Sigmoid colon (tissue), 7 donors: ENCODE measurements around the gene GPR142. TPM values are rescaled to one million over a fixed set of nuclear protein-coding genes. Genes with fewer than 3 reads are reported as not detected.
"Not testable (repeated sequence)": the region's sequence is repeated elsewhere in the genome, so short reads cannot be mapped to it uniquely, and the experiment has no call there.

ENCODE experiments used
- DNase-seq: peaks from one replicate; pipeline ENCODE4 v3.0.0-alpha.2; 2019
- H3K27ac ChIP-seq, 4 donors: fragments of 200-600 bp; sonication (generic); one replicate each; pipeline ENCODE4 v1.5.1; 2016 to 2019; ENCODE audit warnings: mild to moderate bottlenecking in 1 of 4
- H3K27me3 ChIP-seq, 3 donors: fragments of 200-600 bp; sonication (generic); one replicate each; pipeline ENCODE4 v1.5.1; 2019; ENCODE audit warnings: mild to moderate bottlenecking in 1 of 3
- H3K36me3 ChIP-seq, 4 donors: fragments of 200-600 bp; sonication (generic); one replicate each; pipeline ENCODE4 v1.5.1; 2016 to 2019
- H3K4me1 ChIP-seq, 4 donors: fragments of 200-600 bp; sonication (generic); one replicate each; pipeline ENCODE4 v1.5.1; 2017 to 2019
- H3K4me3 ChIP-seq, 4 donors: fragments of 200-600 bp; sonication (generic); one replicate each; pipeline ENCODE4 v1.5.1; 2017 to 2019; ENCODE audit warnings: mild to moderate bottlenecking in 2 of 4, moderate library complexity in 1 of 4
- H3K9me3 ChIP-seq, 4 donors: fragments of 200-600 bp in 3 of 4; sonication (generic) in 3 of 4; one replicate each; pipeline versions ENCODE4 v1.5.1 to v1.6.1; 2013 to 2019
- CTCF ChIP-seq, 4 experiments: fragments of 450-650 bp in 3 of 4; fragments of 200-600 bp in 1 of 4; IDR thresholded peaks; one replicate each; pipeline ENCODE4 v1.5.1; 2016 to 2019; ENCODE audit warnings: antibody characterized with exemption in 4 of 4, mild to moderate bottlenecking in 3 of 4, moderate library complexity in 2 of 4
- EP300 ChIP-seq, 4 donors: sonication (generic); formaldehyde crosslinking; IDR thresholded peaks; one replicate each; pipeline ENCODE4 v1.6.1; 2017; ENCODE audit warnings: antibody characterized with exemption in 4 of 4
- POLR2A ChIP-seq, 2 donors: fragments of 450-650 bp; IDR thresholded peaks; one replicate each; pipeline ENCODE4 v1.6.1; 2016; ENCODE audit warnings: antibody characterized with exemption in 2 of 2, mild to moderate bottlenecking in 2 of 2, moderate library complexity in 2 of 2
- POLR2AphosphoS5 ChIP-seq, 4 donors: sonication (generic); formaldehyde crosslinking; IDR thresholded peaks; one replicate each; pipeline ENCODE4 v1.6.1; 2017; ENCODE audit warnings: antibody characterized with exemption in 4 of 4
- WGBS, 2 donors: extraction: QIAGEN DNeasy Blood & Tissue Kit; methylation state at CpG; one replicate each; pipeline ENCODE4 v1.1.7; 2013; 5-methylcytosine and 5-hydroxymethylcytosine counted together
- intact Hi-C: fragments of 100-400 bp; cut with DNase I; formaldehyde crosslinking; loops from one replicate; pipeline ENCODE4 v1.15.1; 2023
- polyA plus RNA-seq, 3 donors: library from polyadenylated mRNA; stranded (reverse); fragments of 200-250 nt; gene quantifications; one replicate each; pipeline ENCODE4 v1.2.3, GENCODE V29; 2013
- total RNA-seq, 4 donors: library from RNA; depleted of rRNA; stranded (reverse); fragments of >200 nt; gene quantifications; one replicate each; pipeline ENCODE4 v1.1.0, GENCODE V29; 2016
- donor health status: healthy with polysubstance abuse.
- donor health status: Bipolar disorder and iron deficiency.
- donor health status: healthy.

GPR142 gene
- total and polyA plus RNA-seq, 7 donors, result 0.16 to 1.8 TPM; not detected in 5

- intact Hi-C loops, result no loop called here
- Histone ChIP-seq H3K9me3 (no peaks in the 10 kb centered on the region), H3K4me3 (no peak overlapping the region), H3K36me3 (no peaks in the 10 kb centered on the region), H3K27ac (no peak overlapping the region), H3K4me1 (no peaks in the 10 kb centered on the region), H3K27me3 (peaks cover 3 to 14% (median 6%) of the 10 kb centered on the region in 3 donors)
- DNase-seq, result no peak
- 84 to 89% methylated on average over 12 of the region's 12 CpGs for WGBS, 2 donors
- TF ChIP-seq EP300 (IDR thresholded peaks at IDR 0.05) (no peak), POLR2AphosphoS5 (IDR thresholded peaks at IDR 0.05) (no peak), POLR2A (IDR thresholded peaks at IDR 0.05) (no peak), CTCF (IDR thresholded peaks at IDR 0.05) (no peak)
Observed at GRCh38 chr17:74403512-74404137, 36.3 kb downstream of the GPR142 start.

- 80 to 81% methylated on average over 7 of the region's 7 CpGs for WGBS, 2 donors
- H3K27me3 ChIP-seq, result peaks cover 3 to 14% (median 6%) of the 10 kb centered on the region in 3 donors
- no peak overlapping the region for H3K27ac ChIP-seq
- H3K9me3 ChIP-seq, result no peaks in the 10 kb centered on the region
- intact Hi-C loops, result no loop called here
- no peak for DNase-seq
- H3K4me3 ChIP-seq, result no peak overlapping the region
- TF ChIP-seq CTCF (IDR thresholded peaks at IDR 0.05) (no peak), POLR2A (IDR thresholded peaks at IDR 0.05) (no peak), EP300 (IDR thresholded peaks at IDR 0.05) (no peak), POLR2AphosphoS5 (IDR thresholded peaks at IDR 0.05) (no peak)
- H3K36me3 ChIP-seq, result no peaks in the 10 kb centered on the region
- no peaks in the 10 kb centered on the region for H3K4me1 ChIP-seq
Observed at GRCh38 chr17:74404218-74404617, 36.9 kb downstream of the GPR142 start.

- no peaks in the 10 kb centered on the region for H3K4me1 ChIP-seq
- no peak for DNase-seq
- TF ChIP-seq POLR2AphosphoS5 (IDR thresholded peaks at IDR 0.05) (no peak), POLR2A (IDR thresholded peaks at IDR 0.05) (no peak), CTCF (IDR thresholded peaks at IDR 0.05) (no peak), EP300 (IDR thresholded peaks at IDR 0.05) (no peak)
- intact Hi-C loops, result no loop called here
- peaks cover 3 to 14% (median 6%) of the 10 kb centered on the region in 3 donors for H3K27me3 ChIP-seq
- H3K27ac ChIP-seq, result no peak overlapping the region
- 69 to 75% methylated on average over 6 of the region's 6 CpGs for WGBS, 2 donors
- no peaks in the 10 kb centered on the region for H3K9me3 ChIP-seq
- no peaks in the 10 kb centered on the region for H3K36me3 ChIP-seq
- H3K4me3 ChIP-seq, result no peak overlapping the region
Observed at GRCh38 chr17:74404789-74405188, 37.5 kb downstream of the GPR142 start.

GRCh38 chr17:74405311-74405710 is 38.0 kb downstream of the GPR142 start:
- 92% methylated on average over 5 of the region's 5 CpGs for WGBS, 2 donors
- H3K4me3 ChIP-seq, DNase-seq, H3K27ac ChIP-seq, H3K36me3 ChIP-seq, H3K4me1 ChIP-seq, H3K9me3 ChIP-seq, intact Hi-C loops: not testable (repeated sequence)
- peaks cover 3 to 14% (median 6%) of the 10 kb centered on the region in 3 donors for H3K27me3 ChIP-seq

GRCh38 chr17:74407384-74407783 is 40.1 kb downstream of the GPR142 start:
- H3K27me3 ChIP-seq, result peaks cover 3 to 14% (median 6%) of the 10 kb centered on the region in 3 donors
- intact Hi-C loops, result no loop called here
- 83 to 89% methylated on average over 5 of the region's 5 CpGs for WGBS, 2 donors

More at GRCh38 chr17:74407384-74407783, 40.1 kb downstream of the GPR142 start:
- no peak overlapping the region for H3K27ac ChIP-seq
- H3K9me3 ChIP-seq, result no peaks in the 10 kb centered on the region
- no peak overlapping the region for H3K4me3 ChIP-seq
- no peaks in the 10 kb centered on the region for H3K4me1 ChIP-seq
- no peaks in the 10 kb centered on the region for H3K36me3 ChIP-seq
- DNase-seq, result no peak
- TF ChIP-seq CTCF (IDR thresholded peaks at IDR 0.05), result no peak
